ENCODE measurements around the gene PID1.

DNA sequence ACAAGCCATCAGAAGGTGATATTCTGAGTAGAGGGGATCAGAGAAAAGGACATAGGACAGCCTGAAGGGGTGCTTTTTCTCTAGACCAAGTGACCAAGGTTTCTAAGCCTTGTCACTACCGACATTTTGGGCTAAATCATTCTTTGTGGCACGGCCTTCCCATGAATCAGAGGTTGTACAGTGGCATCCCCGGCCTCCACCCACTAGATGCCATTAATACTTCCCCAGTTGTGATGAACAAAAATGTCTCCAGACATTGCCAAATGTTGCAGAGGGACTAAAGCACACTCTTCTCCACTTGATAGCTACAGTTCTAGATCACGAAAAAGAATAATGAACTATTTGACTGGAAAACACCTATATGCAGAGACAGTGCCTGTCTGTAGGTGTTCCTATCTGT is 143.6 kb downstream of the PID1 start:
- TF ChIP-seq, protein P1, sequence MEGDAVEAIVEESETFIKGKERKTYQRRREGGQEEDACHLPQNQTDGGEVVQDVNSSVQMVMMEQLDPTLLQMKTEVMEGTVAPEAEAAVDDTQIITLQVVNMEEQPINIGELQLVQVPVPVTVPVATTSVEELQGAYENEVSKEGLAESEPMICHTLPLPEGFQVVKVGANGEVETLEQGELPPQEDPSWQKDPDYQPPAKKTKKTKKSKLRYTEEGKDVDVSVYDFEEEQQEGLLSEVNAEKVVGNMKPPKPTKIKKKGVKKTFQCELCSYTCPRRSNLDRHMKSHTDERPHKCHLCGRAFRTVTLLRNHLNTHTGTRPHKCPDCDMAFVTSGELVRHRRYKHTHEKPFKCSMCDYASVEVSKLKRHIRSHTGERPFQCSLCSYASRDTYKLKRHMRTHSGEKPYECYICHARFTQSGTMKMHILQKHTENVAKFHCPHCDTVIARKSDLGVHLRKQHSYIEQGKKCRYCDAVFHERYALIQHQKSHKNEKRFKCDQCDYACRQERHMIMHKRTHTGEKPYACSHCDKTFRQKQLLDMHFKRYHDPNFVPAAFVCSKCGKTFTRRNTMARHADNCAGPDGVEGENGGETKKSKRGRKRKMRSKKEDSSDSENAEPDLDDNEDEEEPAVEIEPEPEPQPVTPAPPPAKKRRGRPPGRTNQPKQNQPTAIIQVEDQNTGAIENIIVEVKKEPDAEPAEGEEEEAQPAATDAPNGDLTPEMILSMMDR (conservative IDR thresholded peaks at IDR 0.05) = no peak
- no peak for TF ChIP-seq EZH2 (IDR thresholded peaks at IDR 0.05; ENCODE audit: low read depth)

All from PC-9 (cell line).